ENCODE data around the gene CDC27. TPM values are rescaled to one million over a fixed set of nuclear protein-coding genes. Genes with fewer than 3 reads are reported as not detected.
"Not testable (repeated sequence)": the region's sequence is repeated elsewhere in the genome, so short reads cannot be mapped to it uniquely, and the experiment has no call there.

CDC27 gene
- total RNA-seq, 1 experiment from 2014 or later, result 79.9 TPM

DNA sequence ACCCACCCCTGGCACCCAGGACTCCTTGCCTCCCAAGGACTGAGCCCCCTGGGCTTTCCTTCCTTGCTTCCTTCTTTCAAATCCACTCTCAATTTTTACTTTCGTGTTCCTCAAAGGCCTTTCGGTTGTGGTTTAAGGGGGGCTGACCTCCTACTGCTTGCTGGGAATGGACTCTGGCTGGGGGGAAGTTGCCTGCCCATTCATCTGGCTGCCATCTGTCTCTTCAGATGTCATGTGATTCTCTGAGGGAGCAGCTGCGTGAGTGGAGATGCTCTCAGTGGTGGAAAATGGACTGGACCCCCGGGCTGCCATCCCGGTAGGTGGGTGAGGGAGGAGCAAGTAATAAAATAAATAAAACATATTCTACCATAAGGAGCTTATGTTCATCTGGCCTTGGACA lies 116.2 kb downstream of the CDC27 start:
- no peak for DNase-seq (ENCODE audit: low read depth)

DNA sequence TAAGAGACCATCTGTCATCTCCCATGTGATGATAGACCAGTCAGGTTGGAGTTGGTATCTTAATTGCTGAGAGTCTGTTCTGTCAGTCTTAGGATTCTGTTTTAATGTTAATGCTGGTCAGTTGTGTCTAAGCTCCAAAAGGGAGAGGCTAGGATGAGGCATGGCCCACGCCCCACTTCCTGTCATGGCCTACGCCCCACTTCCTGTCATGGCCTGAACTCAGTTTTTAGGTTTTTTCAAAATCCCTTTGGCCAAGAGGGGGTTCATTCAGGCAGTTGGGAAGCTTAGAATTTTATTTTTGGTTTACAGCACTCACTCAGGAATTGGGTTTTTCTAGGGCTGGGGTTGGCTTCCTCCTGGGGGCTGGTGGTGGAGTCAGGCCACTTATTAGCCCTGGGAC lies 117.9 kb downstream of the CDC27 start:
- not testable (repeated sequence) for DNase-seq (ENCODE audit: low read depth)

DNA sequence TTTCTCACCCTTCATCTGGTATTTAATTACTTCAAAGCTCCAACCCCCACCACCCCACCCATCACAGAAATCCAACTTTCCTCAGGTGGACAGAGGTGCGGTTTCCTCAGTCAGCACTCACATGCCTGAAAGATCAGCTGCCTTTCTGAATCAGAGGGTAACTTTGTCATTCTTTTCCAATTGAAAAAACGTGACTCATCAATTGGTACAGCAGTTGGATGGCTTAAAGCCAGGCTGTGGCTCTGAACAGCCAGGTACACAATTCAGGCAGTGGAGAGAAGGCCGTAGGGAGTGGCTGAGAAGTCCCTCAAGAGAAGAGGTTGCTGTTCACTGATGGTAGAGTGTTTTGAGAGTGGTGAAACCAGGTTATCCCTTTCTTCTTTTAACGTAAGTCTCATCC lies 118.8 kb downstream of the CDC27 start:
- DNase-seq (ENCODE audit: low read depth), result peak; percentile 41

Other genes with a start within 250 kb of the CDC27 start
- 0.27 and 0.29 TPM in 2 replicates for gene RPRML, start 210.0 kb downstream of the CDC27 start, total RNA-seq (2014; rRNA removed; shearing (Covaris generic))
- not detected in 2 replicates for gene MYL4, start 20.1 kb upstream of the CDC27 start, total RNA-seq (2014; rRNA removed; shearing (Covaris generic))
- gene ITGB3, start 64.5 kb upstream of the CDC27 start, total RNA-seq (2014; rRNA removed; shearing (Covaris generic)), result 15.1 and 22.1 TPM in 2 replicates
- gene EFCAB13, start 134.7 kb upstream of the CDC27 start, total RNA-seq (2014; rRNA removed; shearing (Covaris generic)), result 0.03 and 0.74 TPM in 2 replicates

Data from Daoy (cell line).